Measurements from ENCODE around the gene GRIA4. TPM values are rescaled to one million over a fixed set of nuclear protein-coding genes. Genes with fewer than 3 reads are reported as not detected.

The GRIA4 gene
- polyA plus RNA-seq, 3 donors, result not detected

- intact Hi-C loops (cut with micrococcal nuclease), result no loop called here
- H3K9me3 ChIP-seq (replicated peaks in 1 of 2; ENCODE audit: control insufficient read depth in 1 of 2, insufficient read depth in 1 of 2, low read length in 2 of 2), result no peaks in the 10 kb centered on the region
Measured at GRCh38 chr11:105823495-105824033, 213.7 kb downstream of the GRIA4 start.

GRCh38 chr11:105824457-105825013, 214.7 kb downstream of the GRIA4 start:
- Histone ChIP-seq H4K20me1 (ENCODE audit: insufficient read depth, low read length) (no peaks in the 10 kb centered on the region), H3K27me3 (ENCODE audit: control insufficient read depth in 2 of 2, insufficient read depth in 2 of 2, low read length in 2 of 2) (no peaks in the 10 kb centered on the region), H3K79me2 (ENCODE audit: insufficient read depth, low read length) (no peaks in the 10 kb centered on the region), H3K4me1 (ENCODE audit: control insufficient read depth in 1 of 2, insufficient read depth in 2 of 2, low read length in 2 of 2) (peaks cover 4 to 5% of the 10 kb centered on the region in 2 donors), H2AFZ (ENCODE audit: insufficient read depth, low read depth, low read length, poor library complexity, severe bottlenecking) (no peak overlapping the region), H3K27ac (ENCODE audit: low read depth in 1 of 2, low read length in 2 of 2) (no peak overlapping the region), H3K36me3 (replicated peaks in 1 of 2; ENCODE audit: control insufficient read depth in 1 of 2, insufficient read depth in 2 of 2, low read length in 2 of 2) (no peaks in the 10 kb centered on the region), H3K4me3 (replicated peaks in 1 of 3; ENCODE audit: low read depth in 2 of 3, low read length in 3 of 3) (no peak overlapping the region), H3K9me3 (replicated peaks in 1 of 2; ENCODE audit: control insufficient read depth in 1 of 2, insufficient read depth in 1 of 2, low read length in 2 of 2) (no peaks in the 10 kb centered on the region), H3K9ac (ENCODE audit: insufficient read depth, low read length, poor library complexity, severe bottlenecking) (no peak overlapping the region), H3K4me2 (replicated peaks; ENCODE audit: extremely low read depth, low read length, poor library complexity, severe bottlenecking) (no peak overlapping the region)
- Mint-ChIP-seq H3K36me3 (no peaks in the 10 kb centered on the region), H3K9me3 (peaks cover 0 to 3% (median 0%) of the 10 kb centered on the region in 7 donors), H3K27ac (no peak overlapping the region), H3K4me1 (peaks cover 6% of the 10 kb centered on the region), H3K4me3 (no peak overlapping the region), H3K27me3 (ENCODE audit: low read depth in 3 of 3) (peaks cover 0 to 2% (median 2%) of the 10 kb centered on the region in 3 donors)
- WGBS (ENCODE audit: insufficient coverage), result 100% methylated on average over 5 of the region's 10 CpGs
- TF ChIP-seq CTCF (IDR thresholded peaks at IDR 0.05), result no peak
- DNase-seq, result no peak
- intact Hi-C loops (cut with micrococcal nuclease), result no loop called here

More at GRCh38 chr11:105823495-105824033, 213.7 kb downstream of the GRIA4 start:
- Mint-ChIP-seq H3K27me3 (ENCODE audit: low read depth in 3 of 3) (peaks cover 0 to 4% (median 3%) of the 10 kb centered on the region in 3 donors), H3K36me3 (no peaks in the 10 kb centered on the region), H3K4me1 (no peaks in the 10 kb centered on the region), H3K9me3 (peaks cover 0 to 3% (median 0%) of the 10 kb centered on the region in 7 donors), H3K4me3 (no peak overlapping the region), H3K27ac (no peak overlapping the region)
- Histone ChIP-seq H4K20me1 (ENCODE audit: insufficient read depth, low read length) (no peaks in the 10 kb centered on the region), H3K4me3 (replicated peaks in 1 of 3; ENCODE audit: low read depth in 2 of 3, low read length in 3 of 3) (no peak overlapping the region), H3K79me2 (ENCODE audit: insufficient read depth, low read length) (no peaks in the 10 kb centered on the region), H3K4me2 (replicated peaks; ENCODE audit: extremely low read depth, low read length, poor library complexity, severe bottlenecking) (no peak overlapping the region), H3K36me3 (replicated peaks in 1 of 2; ENCODE audit: control insufficient read depth in 1 of 2, insufficient read depth in 2 of 2, low read length in 2 of 2) (no peaks in the 10 kb centered on the region), H3K4me1 (ENCODE audit: control insufficient read depth in 1 of 2, insufficient read depth in 2 of 2, low read length in 2 of 2) (no peaks in the 10 kb centered on the region), H2AFZ (ENCODE audit: insufficient read depth, low read depth, low read length, poor library complexity, severe bottlenecking) (no peak overlapping the region), H3K9ac (ENCODE audit: insufficient read depth, low read length, poor library complexity, severe bottlenecking) (no peak overlapping the region), H3K27me3 (ENCODE audit: control insufficient read depth in 2 of 2, insufficient read depth in 2 of 2, low read length in 2 of 2) (no peaks in the 10 kb centered on the region), H3K27ac (ENCODE audit: low read depth in 1 of 2, low read length in 2 of 2) (no peak overlapping the region)
- DNase-seq, result no peak
- no CpG with 5 or more reads among the region's 2 CpGs for WGBS (ENCODE audit: insufficient coverage)
- no peak for TF ChIP-seq CTCF (IDR thresholded peaks at IDR 0.05)
